Measurements from ENCODE around the gene TMEM272.

DNA sequence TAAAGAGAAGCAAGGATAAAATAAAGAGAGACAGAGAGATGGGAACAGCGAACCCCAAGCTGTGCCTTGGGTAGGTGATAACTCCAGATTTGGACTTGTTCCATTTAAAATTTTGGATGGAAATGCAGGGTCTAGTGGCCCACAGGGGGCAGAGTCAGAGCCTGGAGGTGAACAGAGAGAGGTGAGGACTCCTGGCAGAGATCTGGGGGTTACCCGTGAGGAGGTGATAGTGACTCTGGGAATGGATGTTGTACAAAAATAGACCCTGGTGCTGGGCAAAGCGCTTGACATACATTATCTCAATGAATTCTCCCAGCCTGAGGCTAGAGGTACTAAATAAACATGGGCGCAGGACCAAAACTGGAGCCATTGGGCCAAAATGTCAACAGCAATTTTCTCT lies 26.7 kb downstream of the TMEM272 start:
- TF ChIP-seq, protein P1, sequence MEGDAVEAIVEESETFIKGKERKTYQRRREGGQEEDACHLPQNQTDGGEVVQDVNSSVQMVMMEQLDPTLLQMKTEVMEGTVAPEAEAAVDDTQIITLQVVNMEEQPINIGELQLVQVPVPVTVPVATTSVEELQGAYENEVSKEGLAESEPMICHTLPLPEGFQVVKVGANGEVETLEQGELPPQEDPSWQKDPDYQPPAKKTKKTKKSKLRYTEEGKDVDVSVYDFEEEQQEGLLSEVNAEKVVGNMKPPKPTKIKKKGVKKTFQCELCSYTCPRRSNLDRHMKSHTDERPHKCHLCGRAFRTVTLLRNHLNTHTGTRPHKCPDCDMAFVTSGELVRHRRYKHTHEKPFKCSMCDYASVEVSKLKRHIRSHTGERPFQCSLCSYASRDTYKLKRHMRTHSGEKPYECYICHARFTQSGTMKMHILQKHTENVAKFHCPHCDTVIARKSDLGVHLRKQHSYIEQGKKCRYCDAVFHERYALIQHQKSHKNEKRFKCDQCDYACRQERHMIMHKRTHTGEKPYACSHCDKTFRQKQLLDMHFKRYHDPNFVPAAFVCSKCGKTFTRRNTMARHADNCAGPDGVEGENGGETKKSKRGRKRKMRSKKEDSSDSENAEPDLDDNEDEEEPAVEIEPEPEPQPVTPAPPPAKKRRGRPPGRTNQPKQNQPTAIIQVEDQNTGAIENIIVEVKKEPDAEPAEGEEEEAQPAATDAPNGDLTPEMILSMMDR (IDR thresholded peaks at IDR 0.05 in 2 of 3, conservative IDR thresholded peaks at IDR 0.05 in 1 of 3; ENCODE audit: borderline replicate concordance in 1 of 3, insufficient read depth in 1 of 3, low read depth in 2 of 3, low read length in 2 of 3) = no peak
- no peak for TF ChIP-seq ZNF274 (IDR thresholded peaks at IDR 0.05; ENCODE audit: low read depth, low read length)
- TF ChIP-seq FOSL1 (IDR thresholded peaks at IDR 0.05; ENCODE audit: low read depth) = no peak
- no peak for TF ChIP-seq EZH2phosphoT487 (IDR thresholded peaks at IDR 0.05; ENCODE audit: borderline replicate concordance)
- no peak for TF ChIP-seq RAD21 (IDR thresholded peaks at IDR 0.05; ENCODE audit: low read depth)
- TF ChIP-seq, protein P2, sequence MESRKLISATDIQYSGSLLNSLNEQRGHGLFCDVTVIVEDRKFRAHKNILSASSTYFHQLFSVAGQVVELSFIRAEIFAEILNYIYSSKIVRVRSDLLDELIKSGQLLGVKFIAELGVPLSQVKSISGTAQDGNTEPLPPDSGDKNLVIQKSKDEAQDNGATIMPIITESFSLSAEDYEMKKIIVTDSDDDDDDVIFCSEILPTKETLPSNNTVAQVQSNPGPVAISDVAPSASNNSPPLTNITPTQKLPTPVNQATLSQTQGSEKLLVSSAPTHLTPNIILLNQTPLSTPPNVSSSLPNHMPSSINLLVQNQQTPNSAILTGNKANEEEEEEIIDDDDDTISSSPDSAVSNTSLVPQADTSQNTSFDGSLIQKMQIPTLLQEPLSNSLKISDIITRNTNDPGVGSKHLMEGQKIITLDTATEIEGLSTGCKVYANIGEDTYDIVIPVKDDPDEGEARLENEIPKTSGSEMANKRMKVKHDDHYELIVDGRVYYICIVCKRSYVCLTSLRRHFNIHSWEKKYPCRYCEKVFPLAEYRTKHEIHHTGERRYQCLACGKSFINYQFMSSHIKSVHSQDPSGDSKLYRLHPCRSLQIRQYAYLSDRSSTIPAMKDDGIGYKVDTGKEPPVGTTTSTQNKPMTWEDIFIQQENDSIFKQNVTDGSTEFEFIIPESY (IDR thresholded peaks at IDR 0.05; ENCODE audit: extremely low read depth, insufficient replicate concordance, low read length) = no peak
- no peak for TF ChIP-seq POLR2AphosphoS5 (IDR thresholded peaks at IDR 0.05; ENCODE audit: low read depth, low read length)
- TF ChIP-seq SP1 (IDR thresholded peaks at IDR 0.05; ENCODE audit: low read depth) = no peak
- TF ChIP-seq ELF1 (IDR thresholded peaks at IDR 0.05; ENCODE audit: borderline replicate concordance, low read depth) = no peak
- TF ChIP-seq POLR2A (IDR thresholded peaks at IDR 0.05; ENCODE audit: borderline replicate concordance, extremely low read depth, insufficient read depth, insufficient read length) = no peak
- TF ChIP-seq EZH2 (IDR thresholded peaks at IDR 0.05) = no peak
